A172 (cell line): ENCODE results near the gene DTX1. TPM values are rescaled to one million over a fixed set of nuclear protein-coding genes. Genes with fewer than 3 reads are reported as not detected.

Experiments used
- DNase-seq: peaks from one replicate; pipeline ENCODE4 v3.0.0-alpha.2; 2015; ENCODE audit warnings: low spot score
- total RNA-seq: library from RNA; depleted of rRNA; stranded (reverse); fragments of >200 nt; shearing (Covaris generic); gene quantifications from 2 replicates; pipeline ENCODE4 v1.2.3, GENCODE V29; 2014

The DTX1 gene
- total RNA-seq, 1 experiment from 2014 or later, result 2.8 TPM

GRCh38 chr12:113071135-113072112, 14.9 kb downstream of the DTX1 start:
- DNase-seq, result no peak

GRCh38 chr12:113072136-113072535, 15.6 kb downstream of the DTX1 start:
- DNase-seq, result peak; percentile 29

GRCh38 chr12:113073586-113073985, 17.1 kb downstream of the DTX1 start:
- no peak for DNase-seq

- no peak for DNase-seq
Observed at GRCh38 chr12:113075137-113075683, 18.7 kb downstream of the DTX1 start.

GRCh38 chr12:113077057-113077858, 20.7 kb downstream of the DTX1 start:
- DNase-seq, result no peak

GRCh38 chr12:113077859-113078255, 21.3 kb downstream of the DTX1 start:
- DNase-seq, result no peak

- no peak for DNase-seq
Observed at GRCh38 chr12:113081873-113082272, 25.3 kb downstream of the DTX1 start.

GRCh38 chr12:113082486-113083148, 26.1 kb downstream of the DTX1 start:
- no peak for DNase-seq

GRCh38 chr12:113083863-113084435, 27.4 kb downstream of the DTX1 start:
- no peak for DNase-seq

- peak; percentile 57 for DNase-seq
Observed at GRCh38 chr12:113086249-113087164, 30.0 kb downstream of the DTX1 start.

- no peak for DNase-seq
Observed at GRCh38 chr12:113087193-113087592, 30.7 kb downstream of the DTX1 start.

- no peak for DNase-seq
Observed at GRCh38 chr12:113088037-113088436, 31.5 kb downstream of the DTX1 start.

GRCh38 chr12:113088971-113089756, 32.6 kb downstream of the DTX1 start:
- no peak for DNase-seq

GRCh38 chr12:113089839-113090238, 33.3 kb downstream of the DTX1 start:
- DNase-seq, result no peak

GRCh38 chr12:113090740-113091139, 34.2 kb downstream of the DTX1 start:
- no peak for DNase-seq

- no peak for DNase-seq
Observed at GRCh38 chr12:113091506-113091905, 35.0 kb downstream of the DTX1 start.

GRCh38 chr12:113092607-113093408, 36.3 kb downstream of the DTX1 start:
- no peak for DNase-seq

GRCh38 chr12:113093409-113094101, 37.0 kb downstream of the DTX1 start:
- DNase-seq, result no peak
